H1 (cell line): ENCODE results near the gene FKBP2. TPM values are rescaled to one million over a fixed set of nuclear protein-coding genes. Genes with fewer than 3 reads are reported as not detected.

Experiments used
- BCL11A ChIP-seq, 2 experiments: IDR thresholded peaks; one replicate each; pipeline ENCODE4 v1.6.1; 2011; ENCODE audit warnings: low read depth in 2 of 2, low read length in 2 of 2, mild to moderate bottlenecking in 2 of 2
- CEBPB ChIP-seq: IDR thresholded peaks from 2 replicates; pipeline ENCODE4 v1.6.1; 2012; ENCODE audit warnings: low read depth, low read length
- CHD2 ChIP-seq: IDR thresholded peaks from 2 replicates; pipeline ENCODE4 v1.6.1; 2012; ENCODE audit warnings: low read length, improper control_type of control experiment
- KDM1A ChIP-seq: fragments of 200-600, 300-600 bp; sonication (generic); IDR thresholded peaks from 2 replicates; pipeline ENCODE4 v1.7.1; 2016; ENCODE audit warnings: mild to moderate bottlenecking, low read length, borderline replicate concordance
- MAFK ChIP-seq: IDR thresholded peaks from 2 replicates; pipeline ENCODE4 v1.6.1; 2012; ENCODE audit warnings: low read depth, mild to moderate bottlenecking, improper control_type of control experiment, low read length
- NANOG ChIP-seq: IDR thresholded peaks from 2 replicates; pipeline ENCODE4 v1.6.1; 2011; ENCODE audit warnings: low read length, low read depth, mild to moderate bottlenecking, inconsistent platforms; ENCODE audit not compliant: insufficient read depth, poor library complexity, severe bottlenecking
- PHF8 ChIP-seq: fragments of 200-600 bp; sonication (generic); conservative IDR thresholded peaks from 2 replicates; pipeline ENCODE4 v1.7.1; 2012; ENCODE audit warnings: low read depth, mild to moderate bottlenecking, inconsistent platforms, low read length, moderate library complexity
- POU5F1 ChIP-seq: IDR thresholded peaks from 2 replicates; pipeline ENCODE4 v1.6.1; 2011; ENCODE audit warnings: low read depth, mild to moderate bottlenecking, low read length, moderate library complexity
- TAF1 ChIP-seq: IDR thresholded peaks from 2 replicates; pipeline ENCODE4 v1.6.1; 2011; ENCODE audit warnings: mild to moderate bottlenecking, low read depth, low read length
- TBP ChIP-seq: IDR thresholded peaks from 2 replicates; pipeline ENCODE4 v1.6.1; 2011; ENCODE audit warnings: low read depth, low read length, improper control_type of control experiment
- polyA plus RNA-seq, 7 experiments: library from polyadenylated mRNA; depleted of rRNA in 3 of 7; stranded (reverse) in 5 of 7; unstranded in 2 of 7; fragments of >200 nt in 5 of 7; fragments of 200-250 nt in 2 of 7; gene quantifications; 1 replicate in 5 of 7; 2 replicates in 1 of 7; 4 replicates in 1 of 7; pipeline versions ENCODE4 v1.2.1 to v1.2.3, GENCODE V29; 2011 to 2013; ENCODE audit warnings: missing spikeins in 2 of 7, mixed read lengths in 2 of 7
- total RNA-seq: library from RNA; stranded (reverse); fragmentation: NEBNext Ultra II Directional; extraction: Animal tissue kit (Norgen Biotek cat#: 25700); gene quantifications from 2 replicates; pipeline ENCODE4 v1.2.1, GENCODE V29; 2021
- TF ChIP-seq, protein P1 (sequence below): fragments of 300-600 bp; sonication (generic); IDR thresholded peaks from 2 replicates; pipeline ENCODE4 v1.7.1; 2012; ENCODE audit warnings: low read length, moderate library complexity, mild to moderate bottlenecking, inconsistent platforms; ENCODE audit not compliant: insufficient replicate concordance

Gene FKBP2
- total and polyA plus RNA-seq, 2 of the 8 experiments (the other 6 are each of a cell fraction or from before 2014, with no cell fraction given), result 41.7 to 52.5 TPM

DNA sequence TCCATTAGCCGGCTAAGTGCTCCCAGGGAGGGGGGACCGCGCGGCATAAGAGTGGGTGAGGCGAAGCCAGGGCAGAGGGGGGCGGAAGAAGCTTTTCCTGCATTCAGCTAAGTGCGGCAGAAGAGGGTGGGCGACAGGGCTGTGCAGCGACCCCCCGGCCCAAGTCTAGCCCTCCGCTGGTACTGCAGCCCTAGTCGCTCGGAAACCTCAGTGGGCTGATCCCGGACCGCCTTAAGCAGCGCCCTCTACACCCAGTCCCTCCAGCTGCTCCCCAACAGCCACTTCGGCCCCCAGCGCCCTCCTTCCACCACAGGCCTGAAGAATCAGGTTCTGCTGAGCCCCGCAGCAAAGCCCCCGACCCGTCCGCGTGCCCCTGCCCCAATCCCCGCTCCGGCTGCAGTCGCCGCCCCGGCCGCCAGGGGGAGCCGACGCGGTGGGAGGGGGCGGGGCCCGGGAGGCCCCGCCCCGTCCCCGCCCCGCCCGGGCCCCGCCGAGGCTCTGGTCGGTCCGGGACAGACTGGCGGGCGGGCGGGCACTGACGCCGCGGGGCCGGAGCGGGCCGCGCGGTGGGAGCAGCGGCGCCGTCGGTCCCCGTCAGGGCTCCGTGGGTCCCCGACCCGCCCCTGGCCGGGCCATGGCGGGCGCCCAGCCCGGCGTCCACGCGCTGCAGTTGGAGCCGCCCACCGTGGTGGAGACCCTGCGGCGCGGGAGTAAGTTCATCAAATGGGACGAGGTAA lies 10.3 kb downstream of the FKBP2 start, which contains the start of gene PLCB3 (continued):
- TF ChIP-seq, protein P1, sequence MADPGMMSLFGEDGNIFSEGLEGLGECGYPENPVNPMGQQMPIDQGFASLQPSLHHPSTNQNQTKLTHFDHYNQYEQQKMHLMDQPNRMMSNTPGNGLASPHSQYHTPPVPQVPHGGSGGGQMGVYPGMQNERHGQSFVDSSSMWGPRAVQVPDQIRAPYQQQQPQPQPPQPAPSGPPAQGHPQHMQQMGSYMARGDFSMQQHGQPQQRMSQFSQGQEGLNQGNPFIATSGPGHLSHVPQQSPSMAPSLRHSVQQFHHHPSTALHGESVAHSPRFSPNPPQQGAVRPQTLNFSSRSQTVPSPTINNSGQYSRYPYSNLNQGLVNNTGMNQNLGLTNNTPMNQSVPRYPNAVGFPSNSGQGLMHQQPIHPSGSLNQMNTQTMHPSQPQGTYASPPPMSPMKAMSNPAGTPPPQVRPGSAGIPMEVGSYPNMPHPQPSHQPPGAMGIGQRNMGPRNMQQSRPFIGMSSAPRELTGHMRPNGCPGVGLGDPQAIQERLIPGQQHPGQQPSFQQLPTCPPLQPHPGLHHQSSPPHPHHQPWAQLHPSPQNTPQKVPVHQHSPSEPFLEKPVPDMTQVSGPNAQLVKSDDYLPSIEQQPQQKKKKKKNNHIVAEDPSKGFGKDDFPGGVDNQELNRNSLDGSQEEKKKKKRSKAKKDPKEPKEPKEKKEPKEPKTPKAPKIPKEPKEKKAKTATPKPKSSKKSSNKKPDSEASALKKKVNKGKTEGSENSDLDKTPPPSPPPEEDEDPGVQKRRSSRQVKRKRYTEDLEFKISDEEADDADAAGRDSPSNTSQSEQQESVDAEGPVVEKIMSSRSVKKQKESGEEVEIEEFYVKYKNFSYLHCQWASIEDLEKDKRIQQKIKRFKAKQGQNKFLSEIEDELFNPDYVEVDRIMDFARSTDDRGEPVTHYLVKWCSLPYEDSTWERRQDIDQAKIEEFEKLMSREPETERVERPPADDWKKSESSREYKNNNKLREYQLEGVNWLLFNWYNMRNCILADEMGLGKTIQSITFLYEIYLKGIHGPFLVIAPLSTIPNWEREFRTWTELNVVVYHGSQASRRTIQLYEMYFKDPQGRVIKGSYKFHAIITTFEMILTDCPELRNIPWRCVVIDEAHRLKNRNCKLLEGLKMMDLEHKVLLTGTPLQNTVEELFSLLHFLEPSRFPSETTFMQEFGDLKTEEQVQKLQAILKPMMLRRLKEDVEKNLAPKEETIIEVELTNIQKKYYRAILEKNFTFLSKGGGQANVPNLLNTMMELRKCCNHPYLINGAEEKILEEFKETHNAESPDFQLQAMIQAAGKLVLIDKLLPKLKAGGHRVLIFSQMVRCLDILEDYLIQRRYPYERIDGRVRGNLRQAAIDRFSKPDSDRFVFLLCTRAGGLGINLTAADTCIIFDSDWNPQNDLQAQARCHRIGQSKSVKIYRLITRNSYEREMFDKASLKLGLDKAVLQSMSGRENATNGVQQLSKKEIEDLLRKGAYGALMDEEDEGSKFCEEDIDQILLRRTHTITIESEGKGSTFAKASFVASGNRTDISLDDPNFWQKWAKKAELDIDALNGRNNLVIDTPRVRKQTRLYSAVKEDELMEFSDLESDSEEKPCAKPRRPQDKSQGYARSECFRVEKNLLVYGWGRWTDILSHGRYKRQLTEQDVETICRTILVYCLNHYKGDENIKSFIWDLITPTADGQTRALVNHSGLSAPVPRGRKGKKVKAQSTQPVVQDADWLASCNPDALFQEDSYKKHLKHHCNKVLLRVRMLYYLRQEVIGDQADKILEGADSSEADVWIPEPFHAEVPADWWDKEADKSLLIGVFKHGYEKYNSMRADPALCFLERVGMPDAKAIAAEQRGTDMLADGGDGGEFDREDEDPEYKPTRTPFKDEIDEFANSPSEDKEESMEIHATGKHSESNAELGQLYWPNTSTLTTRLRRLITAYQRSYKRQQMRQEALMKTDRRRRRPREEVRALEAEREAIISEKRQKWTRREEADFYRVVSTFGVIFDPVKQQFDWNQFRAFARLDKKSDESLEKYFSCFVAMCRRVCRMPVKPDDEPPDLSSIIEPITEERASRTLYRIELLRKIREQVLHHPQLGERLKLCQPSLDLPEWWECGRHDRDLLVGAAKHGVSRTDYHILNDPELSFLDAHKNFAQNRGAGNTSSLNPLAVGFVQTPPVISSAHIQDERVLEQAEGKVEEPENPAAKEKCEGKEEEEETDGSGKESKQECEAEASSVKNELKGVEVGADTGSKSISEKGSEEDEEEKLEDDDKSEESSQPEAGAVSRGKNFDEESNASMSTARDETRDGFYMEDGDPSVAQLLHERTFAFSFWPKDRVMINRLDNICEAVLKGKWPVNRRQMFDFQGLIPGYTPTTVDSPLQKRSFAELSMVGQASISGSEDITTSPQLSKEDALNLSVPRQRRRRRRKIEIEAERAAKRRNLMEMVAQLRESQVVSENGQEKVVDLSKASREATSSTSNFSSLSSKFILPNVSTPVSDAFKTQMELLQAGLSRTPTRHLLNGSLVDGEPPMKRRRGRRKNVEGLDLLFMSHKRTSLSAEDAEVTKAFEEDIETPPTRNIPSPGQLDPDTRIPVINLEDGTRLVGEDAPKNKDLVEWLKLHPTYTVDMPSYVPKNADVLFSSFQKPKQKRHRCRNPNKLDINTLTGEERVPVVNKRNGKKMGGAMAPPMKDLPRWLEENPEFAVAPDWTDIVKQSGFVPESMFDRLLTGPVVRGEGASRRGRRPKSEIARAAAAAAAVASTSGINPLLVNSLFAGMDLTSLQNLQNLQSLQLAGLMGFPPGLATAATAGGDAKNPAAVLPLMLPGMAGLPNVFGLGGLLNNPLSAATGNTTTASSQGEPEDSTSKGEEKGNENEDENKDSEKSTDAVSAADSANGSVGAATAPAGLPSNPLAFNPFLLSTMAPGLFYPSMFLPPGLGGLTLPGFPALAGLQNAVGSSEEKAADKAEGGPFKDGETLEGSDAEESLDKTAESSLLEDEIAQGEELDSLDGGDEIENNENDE, result no peak
- TF ChIP-seq PHF8 (peak; percentile 82), NANOG (no peak), TAF1 (peak; percentile 63), CHD2 (no peak), TBP (0 out of 2 replicates have a peak, but pooled peaks have one; percentile 32), POU5F1 (no peak), BCL11A (IDR thresholded peaks at IDR 0.05; ENCODE audit: low read depth in 2 of 2, low read length in 2 of 2) (no peak), MAFK (no peak), CEBPB (no peak), KDM1A (no peak)
